ENCODE measurements around the gene NDOR1.
A peak's percentile ranks its signal among the peaks of the same experiment; 100 is the strongest.

Gene NDOR1

DNA sequence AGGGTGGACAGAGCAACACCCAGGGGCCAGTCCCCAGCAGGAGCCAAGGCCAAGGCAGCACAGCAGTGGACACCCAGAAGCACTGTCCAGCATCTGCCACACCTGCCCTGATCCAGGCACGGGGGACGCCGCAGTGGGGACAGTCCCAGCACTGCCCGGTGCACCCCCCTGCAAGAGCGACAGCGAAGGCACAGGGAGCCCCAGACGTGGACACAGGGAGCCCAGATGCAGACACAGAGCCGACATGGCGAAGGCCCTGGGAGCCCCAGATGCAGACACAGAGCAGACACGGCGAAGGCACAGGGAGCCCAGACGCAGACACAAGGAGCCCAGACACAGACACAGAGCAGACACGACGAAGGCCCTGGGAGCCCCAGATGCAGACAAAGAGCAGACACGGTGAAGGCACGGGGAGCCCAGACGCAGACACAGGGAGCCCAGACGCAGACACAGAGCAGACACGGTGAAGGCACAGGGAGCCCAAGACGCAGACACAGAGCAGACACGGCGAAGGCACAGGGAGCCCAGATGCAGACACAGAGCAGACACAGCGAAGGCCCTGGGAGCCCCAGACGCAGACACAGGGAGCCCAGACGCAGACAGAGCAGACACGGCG lies 21.4 kb upstream of the NDOR1 start:
- no peak overlapping the region for H2AFZ ChIP-seq (ENCODE audit: low read depth, low read length)
- no peaks in the 10 kb centered on the region for H3K9me3 ChIP-seq (ENCODE audit: low read length)
- H3K27me3 ChIP-seq (ENCODE audit: insufficient read depth, low read length): no peaks in the 10 kb centered on the region
- H3K36me3 ChIP-seq (ENCODE audit: insufficient read depth, low read length): peaks cover 49% of the 10 kb centered on the region
- H3K4me3 ChIP-seq (ENCODE audit: low read length): no peak overlapping the region
- peaks cover 20% of the 10 kb centered on the region for H3K4me1 ChIP-seq (ENCODE audit: insufficient read depth, low read length)

DNA sequence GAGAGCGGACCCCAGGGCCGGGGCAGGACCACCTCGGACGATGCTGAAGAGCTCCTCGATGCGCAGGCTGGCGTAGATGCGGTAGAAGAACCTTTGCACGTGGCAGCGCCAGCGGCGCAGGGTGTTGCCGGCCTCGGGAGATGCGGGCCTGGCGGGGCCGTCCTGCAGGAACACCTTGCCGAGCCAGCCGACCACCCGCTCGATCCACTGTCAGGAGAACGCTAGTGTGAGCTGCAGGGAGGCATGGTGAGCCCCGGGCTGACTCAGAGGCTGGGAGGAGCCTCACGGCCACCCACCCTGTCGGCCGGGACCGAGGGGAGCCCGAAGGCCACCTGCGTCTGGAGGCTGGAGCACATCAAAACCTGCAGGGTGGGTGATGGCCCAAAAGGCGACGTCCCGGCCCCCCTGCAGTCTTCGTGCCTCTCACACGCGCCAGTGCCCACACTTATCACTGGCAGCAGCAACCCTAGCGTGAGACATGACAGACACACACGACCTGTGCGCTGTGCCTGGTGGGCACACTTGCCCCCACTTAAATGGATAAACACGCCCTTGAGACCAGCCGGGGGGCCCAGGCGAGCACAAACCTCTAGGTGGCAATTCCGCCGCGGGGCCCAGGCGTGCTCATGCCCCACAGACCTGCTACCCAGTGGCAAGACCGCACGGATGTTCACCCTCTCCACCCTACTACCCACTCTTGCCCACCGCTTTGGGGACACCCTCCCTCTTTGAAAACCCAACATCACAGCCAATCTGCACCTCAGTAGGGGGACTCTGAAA lies 20.4 kb upstream of the NDOR1 start:
- Histone ChIP-seq H3K4me1 (ENCODE audit: insufficient read depth, low read length) (peaks cover 29% of the 10 kb centered on the region), H3K4me3 (ENCODE audit: low read length) (no peak overlapping the region), H3K9me3 (ENCODE audit: low read length) (no peaks in the 10 kb centered on the region), H3K36me3 (ENCODE audit: insufficient read depth, low read length) (peaks cover 44% of the 10 kb centered on the region), H2AFZ (ENCODE audit: low read depth, low read length) (no peak overlapping the region), H3K27me3 (ENCODE audit: insufficient read depth, low read length) (no peaks in the 10 kb centered on the region)

DNA sequence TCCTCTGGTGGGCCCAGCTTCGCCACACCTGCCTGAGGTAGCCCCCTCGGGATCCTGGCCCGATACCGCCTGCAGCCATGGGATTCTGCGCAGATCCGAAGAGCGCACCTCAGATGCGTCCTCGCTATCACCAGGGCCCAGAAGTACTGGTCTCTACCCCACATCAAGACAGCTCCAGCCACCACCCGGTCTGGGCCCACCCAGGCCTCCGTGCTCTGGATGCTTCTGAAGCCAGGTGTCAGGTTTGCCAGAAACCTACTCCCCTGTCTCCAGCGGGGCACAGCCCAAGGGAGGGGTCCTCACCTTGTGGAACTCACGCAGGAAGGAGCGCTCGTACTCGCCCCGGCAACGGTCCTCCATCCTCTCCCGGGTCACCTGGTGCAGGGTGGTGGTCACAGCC lies 19.6 kb upstream of the NDOR1 start:
- H3K27me3 ChIP-seq (ENCODE audit: insufficient read depth, low read length): no peaks in the 10 kb centered on the region
- no peaks in the 10 kb centered on the region for H3K9me3 ChIP-seq (ENCODE audit: low read length)
- H3K4me1 ChIP-seq (ENCODE audit: insufficient read depth, low read length): peaks cover 31% of the 10 kb centered on the region
- H3K36me3 ChIP-seq (ENCODE audit: insufficient read depth, low read length): peaks cover 40% of the 10 kb centered on the region
- H3K4me3 ChIP-seq (ENCODE audit: low read length): no peak overlapping the region
- H2AFZ ChIP-seq (ENCODE audit: low read depth, low read length): no peak overlapping the region

DNA sequence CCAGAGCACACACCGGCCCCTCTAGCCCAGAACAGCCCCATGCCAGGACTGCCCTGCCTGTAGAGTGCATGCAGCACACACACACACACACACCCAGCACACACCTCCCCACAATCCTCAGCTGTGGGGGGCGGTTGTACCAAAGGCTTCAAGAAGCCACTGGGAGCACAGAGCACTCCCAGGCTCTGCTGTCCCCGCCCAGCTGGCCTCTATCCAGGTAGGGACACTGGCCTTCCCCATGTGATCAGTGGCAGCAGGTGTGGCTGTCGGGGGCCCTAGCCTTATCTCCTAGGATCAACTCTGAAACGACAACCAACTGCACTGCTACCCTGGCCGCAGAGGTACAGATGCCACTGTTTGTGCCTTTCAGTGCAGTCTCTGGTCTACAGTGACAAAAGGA lies 19.1 kb upstream of the NDOR1 start:
- Histone ChIP-seq H2AFZ (ENCODE audit: low read depth, low read length) (no peak overlapping the region), H3K4me3 (ENCODE audit: low read length) (no peak overlapping the region), H3K36me3 (ENCODE audit: insufficient read depth, low read length) (peaks cover 40% of the 10 kb centered on the region), H3K9me3 (ENCODE audit: low read length) (no peaks in the 10 kb centered on the region), H3K4me1 (ENCODE audit: insufficient read depth, low read length) (peaks cover 31% of the 10 kb centered on the region), H3K27me3 (ENCODE audit: insufficient read depth, low read length) (no peaks in the 10 kb centered on the region)

DNA sequence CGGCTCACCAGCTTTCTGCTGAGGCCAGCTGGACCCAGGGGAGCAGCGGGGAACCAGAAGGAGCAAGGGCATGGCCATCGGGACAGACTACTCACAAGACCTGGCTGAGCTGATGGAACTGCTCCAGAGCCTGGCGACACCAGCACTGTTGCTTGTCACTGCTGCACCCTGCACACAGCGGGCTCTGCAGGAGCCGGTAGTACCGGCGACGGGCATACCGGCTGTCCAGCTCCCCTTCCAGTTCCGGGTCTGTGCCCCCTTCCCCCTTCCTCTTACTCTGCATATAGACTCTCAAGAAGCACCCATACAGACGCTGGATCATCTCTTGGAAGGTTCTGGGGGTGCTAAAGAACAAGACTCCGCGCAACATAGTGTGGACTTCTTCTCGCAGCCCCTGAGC lies 18.1 kb upstream of the NDOR1 start:
- Histone ChIP-seq H3K27me3 (ENCODE audit: insufficient read depth, low read length) (no peaks in the 10 kb centered on the region), H3K4me1 (ENCODE audit: insufficient read depth, low read length) (peaks cover 31% of the 10 kb centered on the region), H3K9me3 (ENCODE audit: low read length) (no peaks in the 10 kb centered on the region), H2AFZ (ENCODE audit: low read depth, low read length) (no peak overlapping the region), H3K36me3 (ENCODE audit: insufficient read depth, low read length) (peaks cover 43% of the 10 kb centered on the region), H3K4me3 (ENCODE audit: low read length) (peak overlapping the region; percentile 96)

DNA sequence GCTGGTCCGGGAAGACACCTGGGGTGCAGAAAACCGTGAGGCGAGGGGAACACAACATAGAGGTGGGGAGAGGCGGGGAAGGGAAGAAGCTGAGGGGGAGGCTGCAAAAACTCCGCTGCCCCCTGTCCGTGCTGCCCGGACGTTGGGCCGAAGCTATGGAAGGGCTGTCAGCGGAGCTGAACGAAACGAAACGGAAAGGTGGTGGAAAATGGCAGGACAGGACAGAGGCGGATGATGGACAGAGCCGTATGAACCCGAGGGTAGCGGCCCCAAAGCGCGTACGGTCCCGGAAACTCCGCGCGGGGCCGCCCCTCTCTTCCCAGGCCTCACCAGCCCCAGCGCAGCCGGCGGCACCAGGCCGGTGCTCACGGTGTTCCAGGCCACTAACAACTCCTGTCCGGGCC lies 17.4 kb upstream of the NDOR1 start:
- Histone ChIP-seq H3K4me3 (ENCODE audit: low read length) (peak overlapping the region; percentile 96), H3K36me3 (ENCODE audit: insufficient read depth, low read length) (peaks cover 38% of the 10 kb centered on the region)

DNA sequence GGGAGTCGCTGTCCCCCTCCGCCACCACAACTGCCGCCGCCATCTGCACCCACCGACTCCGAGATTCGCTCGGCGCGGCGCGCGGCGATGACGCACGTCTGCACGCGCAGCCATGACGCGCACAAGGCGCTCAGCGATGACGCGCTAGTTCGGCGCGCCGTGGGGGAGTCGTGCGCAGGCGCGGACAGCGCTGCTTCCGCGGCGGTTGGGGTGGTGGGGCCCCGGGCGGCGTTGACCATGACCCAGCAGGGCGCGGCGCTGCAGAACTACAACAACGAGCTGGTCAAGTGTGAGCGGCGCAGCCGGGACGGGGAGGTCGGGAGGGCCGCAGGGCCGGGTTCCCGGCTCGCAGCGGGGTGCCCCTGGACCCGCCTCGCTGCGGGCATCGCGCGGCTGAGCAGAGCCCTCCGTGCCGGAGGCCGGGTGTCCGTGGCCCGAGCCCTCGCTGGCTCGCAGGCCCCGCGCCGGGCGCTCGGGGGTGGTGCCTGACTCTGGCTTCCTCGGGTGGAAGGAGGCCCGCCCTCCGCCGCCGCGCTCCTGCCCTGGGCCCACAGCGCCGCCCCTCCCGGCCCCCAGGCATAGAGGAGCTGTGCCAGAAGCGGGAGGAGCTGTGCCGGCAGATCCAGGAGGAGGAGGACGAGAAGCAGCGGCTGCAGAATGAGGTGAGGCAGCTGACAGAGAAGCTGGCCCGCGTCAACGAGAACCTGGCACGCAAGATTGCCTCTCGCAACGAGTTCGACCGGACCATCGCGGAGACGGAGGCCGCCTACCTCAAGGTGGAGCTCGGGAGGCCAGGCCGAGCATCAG lies 16.8 kb upstream of the NDOR1 start, which contains the start of the genes ANAPC2 and SSNA1:
TSS of gene ANAPC2 (minus strand) at position 71 of the 807 bp plus-strand sequence. CDS start at position 43, 28 bp downstream.
TSS of gene SSNA1 (plus strand) at position 187 of the 807 bp plus-strand sequence. CDS start at position 238, 51 bp downstream.
- Histone ChIP-seq H2AFZ (ENCODE audit: low read depth, low read length) (no peak within 1 kb of the TSS), H3K9me3 (ENCODE audit: low read length) (no peaks in the 10 kb centered on the region), H3K4me3 (ENCODE audit: low read length) (peak within 1 kb of the TSS; percentile 96), H3K4me1 (ENCODE audit: insufficient read depth, low read length) (peaks cover 31% of the 10 kb centered on the region), H3K27me3 (ENCODE audit: insufficient read depth, low read length) (no peaks in the 10 kb centered on the region), H3K36me3 (ENCODE audit: insufficient read depth, low read length) (peaks cover 32% of the 10 kb centered on the region)

More for the DNA sequence above, 17.4 kb upstream of the NDOR1 start:
- H3K9me3 ChIP-seq (ENCODE audit: low read length): no peaks in the 10 kb centered on the region
- H3K4me1 ChIP-seq (ENCODE audit: insufficient read depth, low read length): peaks cover 31% of the 10 kb centered on the region
- no peak overlapping the region for H2AFZ ChIP-seq (ENCODE audit: low read depth, low read length)
- no peaks in the 10 kb centered on the region for H3K27me3 ChIP-seq (ENCODE audit: insufficient read depth, low read length)

DNA sequence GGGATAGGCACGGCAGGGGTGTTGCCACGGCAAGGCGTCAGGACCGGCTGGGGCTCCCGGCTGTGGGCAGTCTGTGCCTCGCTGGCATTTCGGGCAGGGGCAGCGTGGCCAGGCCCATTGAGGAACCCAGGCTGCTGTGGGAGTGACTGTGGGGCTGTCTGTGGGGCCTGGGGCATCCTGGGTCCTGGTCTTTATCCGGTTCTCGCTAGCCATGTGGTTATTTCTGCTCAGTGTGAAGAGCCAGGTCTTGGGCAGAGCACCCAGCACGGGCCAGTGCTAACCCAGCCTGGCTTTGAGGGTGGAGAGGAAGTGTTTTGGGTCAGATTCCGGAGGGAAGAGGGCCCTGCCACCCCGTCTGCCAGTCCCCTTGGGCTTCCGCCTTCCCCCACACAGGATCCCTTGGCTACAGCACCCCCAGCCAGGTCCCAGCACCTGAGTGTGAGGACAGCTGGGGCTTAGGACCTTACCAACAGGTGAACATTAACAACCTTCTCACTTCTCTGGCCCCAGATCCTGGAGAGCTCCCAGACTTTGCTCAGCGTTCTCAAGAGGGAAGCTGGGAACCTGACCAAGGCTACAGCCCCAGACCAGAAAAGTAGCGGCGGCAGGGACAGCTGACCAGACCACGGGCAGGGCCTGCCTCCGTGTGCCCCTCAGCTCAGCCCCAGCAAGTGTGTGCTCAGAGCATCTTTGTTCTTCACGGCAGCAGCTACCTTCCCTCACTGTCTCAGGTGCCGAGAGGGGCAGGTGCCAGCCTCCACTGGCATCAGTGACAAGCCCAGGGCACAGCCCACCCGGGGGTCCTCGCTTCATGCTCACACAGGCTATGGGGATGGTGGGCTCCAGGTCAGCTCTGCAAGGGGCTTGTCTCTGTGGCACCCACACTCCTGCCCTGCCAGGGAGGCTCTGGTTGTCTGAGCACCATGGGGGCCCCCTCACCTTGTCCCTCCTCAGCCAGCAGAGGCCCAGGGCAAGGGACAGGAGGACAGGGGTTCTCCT lies 15.9 kb upstream of the NDOR1 start:
- H2AFZ ChIP-seq (ENCODE audit: low read depth, low read length): no peak overlapping the region
- H3K9me3 ChIP-seq (ENCODE audit: low read length): no peaks in the 10 kb centered on the region
- H3K36me3 ChIP-seq (ENCODE audit: insufficient read depth, low read length): peaks cover 25% of the 10 kb centered on the region
- H3K4me3 ChIP-seq (ENCODE audit: low read length): peak overlapping the region; percentile 96
- no peaks in the 10 kb centered on the region for H3K27me3 ChIP-seq (ENCODE audit: insufficient read depth, low read length)
- H3K4me1 ChIP-seq (ENCODE audit: insufficient read depth, low read length): peaks cover 37% of the 10 kb centered on the region

DNA sequence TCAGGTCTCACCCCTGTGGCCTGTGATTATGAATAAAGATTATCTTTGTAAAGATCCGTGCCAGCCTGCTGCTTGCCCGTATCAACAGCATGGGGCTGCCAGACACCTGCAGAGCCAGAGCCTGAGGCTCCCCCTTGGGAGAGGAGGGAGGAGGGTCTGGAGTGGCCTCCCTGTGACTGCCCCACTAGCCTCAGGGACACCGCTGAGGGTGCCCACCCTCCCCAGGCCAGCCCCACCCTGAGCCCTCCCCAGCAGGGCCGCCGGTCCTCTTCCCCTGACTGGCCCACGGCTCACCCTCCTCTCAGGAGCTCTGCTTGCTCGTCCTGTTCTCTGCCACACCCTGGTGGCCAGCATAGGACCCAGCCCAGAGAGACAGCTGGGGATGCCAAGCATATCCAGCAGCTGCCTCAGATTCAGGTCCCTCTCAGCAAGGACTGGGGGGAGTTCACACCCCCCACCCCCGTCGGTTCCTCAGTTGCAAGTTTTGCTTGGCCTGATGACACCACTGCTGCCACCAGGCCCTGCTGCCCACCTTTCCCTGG lies 15.1 kb upstream of the NDOR1 start:
- no peak overlapping the region for H2AFZ ChIP-seq (ENCODE audit: low read depth, low read length)
- H3K4me3 ChIP-seq (ENCODE audit: low read length): no peak overlapping the region

DNA sequence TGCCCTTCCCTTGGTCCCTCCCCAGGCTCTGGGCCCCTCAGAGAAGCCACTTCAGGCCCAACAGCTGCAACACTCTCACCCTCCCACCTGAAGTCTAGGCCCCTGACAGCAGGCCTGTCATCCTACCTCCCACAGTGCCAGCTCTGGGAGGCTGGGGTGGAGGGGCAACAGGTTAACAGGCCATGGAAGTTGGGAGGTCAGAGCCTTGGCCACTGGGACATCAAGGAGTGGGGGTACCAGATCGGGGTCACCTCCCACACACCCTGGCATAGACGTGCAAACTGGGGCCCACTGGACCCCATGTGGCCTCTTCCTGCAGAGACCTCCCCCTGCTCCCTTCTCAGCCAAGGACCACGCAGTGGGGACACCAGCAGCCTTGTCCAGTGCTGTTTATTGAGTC lies 14.3 kb upstream of the NDOR1 start:
- Histone ChIP-seq H2AFZ (ENCODE audit: low read depth, low read length) (no peak overlapping the region), H3K9me3 (ENCODE audit: low read length) (no peaks in the 10 kb centered on the region), H3K27me3 (ENCODE audit: insufficient read depth, low read length) (no peaks in the 10 kb centered on the region), H3K4me3 (ENCODE audit: low read length) (no peak overlapping the region), H3K36me3 (ENCODE audit: insufficient read depth, low read length) (peaks cover 15% of the 10 kb centered on the region), H3K4me1 (ENCODE audit: insufficient read depth, low read length) (peaks cover 40% of the 10 kb centered on the region)

More for the DNA sequence above, 15.1 kb upstream of the NDOR1 start:
- Histone ChIP-seq H3K27me3 (ENCODE audit: insufficient read depth, low read length) (no peaks in the 10 kb centered on the region), H3K9me3 (ENCODE audit: low read length) (no peaks in the 10 kb centered on the region), H3K36me3 (ENCODE audit: insufficient read depth, low read length) (peaks cover 17% of the 10 kb centered on the region), H3K4me1 (ENCODE audit: insufficient read depth, low read length) (peaks cover 41% of the 10 kb centered on the region)

DNA sequence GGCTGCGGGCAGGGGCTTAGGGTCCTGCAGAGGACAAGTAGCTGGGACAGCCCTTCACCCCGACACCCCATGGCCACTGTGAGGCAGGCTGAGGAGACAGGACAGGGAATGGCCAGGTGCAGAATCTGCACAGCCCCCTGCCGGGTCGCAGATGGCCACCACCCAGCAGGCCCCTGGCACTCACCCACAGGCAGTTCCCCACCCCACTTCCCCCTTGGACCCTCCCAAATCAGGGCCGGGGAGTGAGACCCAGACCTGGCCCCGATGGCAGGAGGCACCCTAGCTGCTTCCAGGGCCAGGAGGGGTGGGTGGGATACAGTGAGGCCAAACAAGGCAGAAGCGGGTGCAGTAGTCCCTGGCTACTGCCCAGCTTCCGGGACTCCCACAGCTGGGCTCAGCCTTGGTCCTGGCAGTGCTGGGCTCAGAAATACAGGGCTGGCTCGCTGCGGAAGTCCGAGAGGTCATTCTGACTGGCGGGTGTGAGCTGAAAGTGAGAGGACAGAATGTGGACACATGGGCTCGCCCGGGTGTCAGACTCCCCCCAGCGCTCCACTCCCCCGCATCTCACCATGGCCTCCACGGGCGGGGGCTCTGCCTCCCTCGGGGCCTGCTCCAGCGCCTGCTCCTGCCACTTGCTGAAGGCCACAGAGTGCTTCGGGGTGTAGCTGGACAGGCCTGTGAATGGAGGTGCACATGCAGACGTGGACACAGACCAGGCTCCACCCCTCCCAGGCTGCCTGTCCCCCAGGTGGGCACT lies 13.6 kb upstream of the NDOR1 start:
- Histone ChIP-seq H3K4me1 (ENCODE audit: insufficient read depth, low read length) (peaks cover 34% of the 10 kb centered on the region), H3K9me3 (ENCODE audit: low read length) (no peaks in the 10 kb centered on the region), H3K36me3 (ENCODE audit: insufficient read depth, low read length) (peaks cover 15% of the 10 kb centered on the region), H3K27me3 (ENCODE audit: insufficient read depth, low read length) (no peaks in the 10 kb centered on the region), H2AFZ (ENCODE audit: low read depth, low read length) (no peak overlapping the region), H3K4me3 (ENCODE audit: low read length) (no peak overlapping the region)
